ENCODE measurements around the gene GAS7.

GRCh38 chr17:10050597-10051101, 147.8 kb downstream of the GAS7 start:
- TF ChIP-seq CTCF (IDR thresholded peaks at IDR 0.05; ENCODE audit: insufficient read depth, low read depth, low read length) (no peak), EZH2 (IDR thresholded peaks at IDR 0.05; ENCODE audit: insufficient read depth, low read length) (no peak)
